WTC11 (cell line): Measurements from ENCODE around the gene ACADVL. TPM values are rescaled to one million over a fixed set of nuclear protein-coding genes. Genes with fewer than 3 reads are reported as not detected.
A peak's percentile ranks its signal among the peaks of the same experiment; 100 is the strongest.

Experiments
- ATAC-seq: fragments of 200-7000 bp; cut with Tn5 transposase; 2 replicates; pipeline ENCODE4 v1.10.0; 2021; ENCODE audit warnings: mild to moderate bottlenecking, moderate library complexity
- CTCF ChIA-PET: fragments of 300-600 bp; sonication (Branson Sonifier 250); formaldehyde crosslinking; loops from one replicate; lab custom pipeline; 2021; ENCODE audit warnings: antibody characterized with exemption; lab: Charles Lee
- POLR2A ChIA-PET: fragments of 350-600 bp; sonication (Branson Sonifier 250); formaldehyde crosslinking; loops from one replicate; lab custom pipeline; 2021; ENCODE audit warnings: antibody characterized with exemption; lab: Charles Lee
- DNase-seq: peaks from one replicate; pipeline ENCODE4 v3.0.0; 2021; ENCODE audit warnings: low spot score
- H3K27ac Mint-ChIP-seq: 2 replicates; pipeline ENCODE4 v1.8.0; 2021; ENCODE audit warnings: mixed read lengths
- H3K27me3 Mint-ChIP-seq: 2 replicates; pipeline ENCODE4 v1.8.0; 2021; ENCODE audit warnings: low read depth, mild to moderate bottlenecking, moderate library complexity, mixed read lengths
- H3K36me3 Mint-ChIP-seq: 2 replicates; pipeline ENCODE4 v1.8.0; 2021; ENCODE audit warnings: mixed read lengths
- H3K4me1 Mint-ChIP-seq: 2 replicates; pipeline ENCODE4 v1.8.0; 2022; ENCODE audit warnings: mixed read lengths
- H3K4me3 Mint-ChIP-seq: 2 replicates; pipeline ENCODE4 v1.8.0; 2021; ENCODE audit warnings: mild to moderate bottlenecking, moderate library complexity, mixed read lengths
- H3K9me3 Mint-ChIP-seq: 2 replicates; pipeline ENCODE4 v1.8.0; 2021; ENCODE audit warnings: mixed read lengths
- E2F4 ChIP-seq: sonication (generic); formaldehyde crosslinking; IDR thresholded peaks from 2 replicates; pipeline ENCODE4 v1.8.1; 2022; ENCODE audit warnings: low read depth, mild to moderate bottlenecking, moderate library complexity, missing genetic modification reagents, borderline replicate concordance
- ELF4 ChIP-seq: sonication (generic); formaldehyde crosslinking; IDR thresholded peaks from 2 replicates; pipeline ENCODE4 v1.8.1; 2022; ENCODE audit warnings: low read depth, mild to moderate bottlenecking, moderate library complexity, missing genetic modification reagents
- MYBL2 ChIP-seq: sonication (generic); formaldehyde crosslinking; IDR thresholded peaks from 2 replicates; pipeline ENCODE4 v1.8.1; 2023; ENCODE audit warnings: mild to moderate bottlenecking, moderate library complexity, missing genetic modification reagents
- RELA ChIP-seq: sonication (generic); formaldehyde crosslinking; IDR thresholded peaks from 2 replicates; pipeline ENCODE4 v1.8.1; 2022; ENCODE audit warnings: missing genetic modification reagents, mild to moderate bottlenecking, borderline replicate concordance
- microRNA-seq: library from miRNA; unstranded; fragments of <30 nt; microRNA quantifications from one replicate; pipeline ENCODE4 v1.2.0, GENCODE V29; 2022; ENCODE audit warnings: borderline number of aligned reads
- total RNA-seq: library from RNA; stranded (reverse); gene quantifications from 3 replicates; pipeline ENCODE4 v1.2.3, GENCODE V29; 2021
- TF ChIP-seq, protein P1 (sequence below): sonication (generic); formaldehyde crosslinking; IDR thresholded peaks from 2 replicates; pipeline ENCODE4 v1.8.0; 2023; ENCODE audit warnings: missing genetic modification reagents

The ACADVL gene
- total RNA-seq, 1 experiment from 2014 or later = 236 TPM

DNA sequence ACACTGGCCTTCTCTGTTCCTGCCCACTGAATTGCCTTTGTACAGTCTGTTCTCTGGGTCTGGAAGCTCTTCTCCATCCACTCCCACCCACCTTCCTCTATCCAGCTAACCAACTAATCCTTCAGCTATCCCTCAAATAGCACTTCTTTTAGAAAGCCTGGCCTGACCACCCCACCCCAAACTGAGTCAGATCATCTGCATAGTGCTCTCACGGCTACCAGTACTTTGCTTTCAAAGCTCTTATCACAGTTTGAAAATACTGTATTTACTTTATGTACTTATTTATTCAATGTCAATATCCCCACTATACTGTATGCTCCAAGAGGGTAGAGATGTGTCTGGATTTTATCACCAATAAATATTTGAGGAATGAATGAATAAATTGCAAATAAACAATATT lies 47.0 kb downstream of the ACADVL start:
- ChIA-PET POLR2A (no interaction called here), CTCF (interaction anchor here (1.8 to 4.8 kb wide), 3 partner anchors 13 to 294 kb away, joined by 4 to 23 read pairs (median 14); no protein-coding TSS in a partner anchor)
- H3K27me3 Mint-ChIP-seq = no peaks in the 10 kb centered on the region; the same call in 1 of the 2 replicates
- ATAC-seq = no peak
- H3K4me1 Mint-ChIP-seq = peaks cover 23% of the 10 kb centered on the region
- peak overlapping the region; percentile 72 for H3K27ac Mint-ChIP-seq
- no peak for DNase-seq
- no peaks in the 10 kb centered on the region for H3K9me3 Mint-ChIP-seq
- TF ChIP-seq, protein P1, sequence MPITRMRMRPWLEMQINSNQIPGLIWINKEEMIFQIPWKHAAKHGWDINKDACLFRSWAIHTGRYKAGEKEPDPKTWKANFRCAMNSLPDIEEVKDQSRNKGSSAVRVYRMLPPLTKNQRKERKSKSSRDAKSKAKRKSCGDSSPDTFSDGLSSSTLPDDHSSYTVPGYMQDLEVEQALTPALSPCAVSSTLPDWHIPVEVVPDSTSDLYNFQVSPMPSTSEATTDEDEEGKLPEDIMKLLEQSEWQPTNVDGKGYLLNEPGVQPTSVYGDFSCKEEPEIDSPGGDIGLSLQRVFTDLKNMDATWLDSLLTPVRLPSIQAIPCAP (CRISPR knock-in tag) = no peak
- TF ChIP-seq E2F4 (CRISPR knock-in tag) (no peak), ELF4 (no peak), RELA (CRISPR knock-in tag) (no peak), MYBL2 (CRISPR knock-in tag) (no peak)
- H3K36me3 Mint-ChIP-seq = no peaks in the 10 kb centered on the region
- H3K4me3 Mint-ChIP-seq = no peak overlapping the region

Small RNAs within 50 kb of the gene (microRNA-seq; reads per million reads assigned to microRNA genes)
- 986 reads per million, percentile 88 among the genes with 10 or more reads in this experiment for gene MIR324

Other genes starting within 250 kb of the ACADVL start
- gene ALOX12, start 223.9 kb upstream of the ACADVL start, total RNA-seq = 1.6 to 1.9 TPM (median 1.9 TPM) in 3 replicates
- gene RNASEK, start 207.3 kb upstream of the ACADVL start, total RNA-seq = 162 to 173 TPM (median 170 TPM) in 3 replicates
- 11.4 to 13.5 TPM (median 12.3 TPM) in 3 replicates for gene BCL6B, start 196.9 kb upstream of the ACADVL start, total RNA-seq
- gene SLC16A13, start 183.9 kb upstream of the ACADVL start, total RNA-seq = 5.2 to 7.1 TPM (median 6.9 TPM) in 3 replicates
- gene SLC16A11, start 175.8 kb upstream of the ACADVL start, total RNA-seq = 0.48 to 0.62 TPM (median 0.53 TPM) in 3 replicates
- 0.18 TPM in 1 of 3 replicates, not detected in the others for gene CLEC10A, start 139.7 kb upstream of the ACADVL start, total RNA-seq
- gene ASGR2, start 105.1 kb upstream of the ACADVL start, total RNA-seq = 0.13 to 0.30 TPM (median 0.14 TPM) in 3 replicates
- 13.3 to 17.7 TPM (median 15.8 TPM) in 3 replicates for gene ASGR1, start 40.6 kb upstream of the ACADVL start, total RNA-seq
- gene DLG4, start 102 bp upstream of the ACADVL start, total RNA-seq = 47.1 to 59.7 TPM (median 48.0 TPM) in 3 replicates
- gene DVL2, start 14.6 kb downstream of the ACADVL start, total RNA-seq = 57.6 to 67.3 TPM (median 59.8 TPM) in 3 replicates
- gene PHF23, start 19.5 kb downstream of the ACADVL start, total RNA-seq = 45.8 to 50.1 TPM (median 49.1 TPM) in 3 replicates
- gene GABARAP, start 22.5 kb downstream of the ACADVL start, total RNA-seq = 228 to 247 TPM (median 238 TPM) in 3 replicates
- gene CTDNEP1, start 31.8 kb downstream of the ACADVL start, total RNA-seq = 120 to 127 TPM (median 126 TPM) in 3 replicates
- gene ELP5, start 32.3 kb downstream of the ACADVL start, total RNA-seq = 101 to 103 TPM (median 103 TPM) in 3 replicates
- gene CLDN7, start 42.5 kb downstream of the ACADVL start, total RNA-seq = 131 to 136 TPM (median 136 TPM) in 3 replicates
- gene SLC2A4, start 61.8 kb downstream of the ACADVL start, total RNA-seq = 5.6 to 6.4 TPM (median 6.2 TPM) in 3 replicates
- gene YBX2, start 74.7 kb downstream of the ACADVL start, total RNA-seq = 26.8 to 36.5 TPM (median 35.2 TPM) in 3 replicates
- 929 to 1,021 TPM (median 936 TPM) in 3 replicates for gene EIF5A, start 87.7 kb downstream of the ACADVL start, total RNA-seq
- gene GPS2, start 95.4 kb downstream of the ACADVL start, total RNA-seq = 42.2 to 55.9 TPM (median 44.7 TPM) in 3 replicates
- gene NEURL4, start 109.4 kb downstream of the ACADVL start, total RNA-seq = 44.3 to 64.4 TPM (median 50.2 TPM) in 3 replicates
- gene ACAP1, start 116.6 kb downstream of the ACADVL start, total RNA-seq = 58.6 to 63.9 TPM (median 60.6 TPM) in 3 replicates
- 8.1 to 9.0 TPM (median 8.2 TPM) in 3 replicates for gene KCTD11, start 132.2 kb downstream of the ACADVL start, total RNA-seq
- gene TMEM95, start 135.2 kb downstream of the ACADVL start, total RNA-seq = not detected in 3 replicates
- 9.3 to 11.8 TPM (median 10.7 TPM) in 3 replicates for gene TNK1, start 161.2 kb downstream of the ACADVL start, total RNA-seq
- gene PLSCR3, start 174.6 kb downstream of the ACADVL start, total RNA-seq = 34.1 to 42.7 TPM (median 37.6 TPM) in 3 replicates
- 132 to 180 TPM (median 178 TPM) in 3 replicates for gene TMEM256, start 184.2 kb downstream of the ACADVL start, total RNA-seq
- gene NLGN2, start 187.9 kb downstream of the ACADVL start, total RNA-seq = 76.7 to 112 TPM (median 96.9 TPM) in 3 replicates
- 0.18 to 0.35 TPM in 2 of 3 replicates, not detected in the other for gene SPEM1, start 200.4 kb downstream of the ACADVL start, total RNA-seq
- 0.13 TPM in 1 of 3 replicates, not detected in the others for gene SPEM2, start 205.7 kb downstream of the ACADVL start, total RNA-seq
- not detected in 3 replicates for gene SPEM3, start 208.9 kb downstream of the ACADVL start, total RNA-seq
- 13.5 to 15.3 TPM (median 13.9 TPM) in 3 replicates for gene TMEM102, start 215.5 kb downstream of the ACADVL start, total RNA-seq
- 19.8 to 29.1 TPM (median 28.0 TPM) in 3 replicates for gene FGF11, start 219.6 kb downstream of the ACADVL start, total RNA-seq
- 16.0 to 21.5 TPM (median 20.8 TPM) in 3 replicates for gene CHRNB1, start 225.1 kb downstream of the ACADVL start, total RNA-seq